Measurements from ENCODE around the gene ADAM22.
"Not testable (repeated sequence)": the region's sequence is repeated elsewhere in the genome, so short reads cannot be mapped to it uniquely, and the experiment has no call there.

ADAM22 gene

GRCh38 chr7:88151119-88151790, 217.2 kb downstream of the ADAM22 start:
- Histone ChIP-seq H3K9ac (ENCODE audit: low read length) (no peak overlapping the region), H3K36me3 (ENCODE audit: control insufficient read depth, insufficient read depth, low read length) (no peaks in the 10 kb centered on the region), H3K27me3 (ENCODE audit: control insufficient read depth, insufficient read depth, low read length) (no peaks in the 10 kb centered on the region), H3K9me3 (ENCODE audit: control insufficient read depth, low read length) (no peaks in the 10 kb centered on the region), H3K4me3 (ENCODE audit: low read length) (no peak overlapping the region), H3K4me1 (ENCODE audit: control insufficient read depth, insufficient read depth, low read length) (no peaks in the 10 kb centered on the region)

- no peak overlapping the region for H3K4me3 ChIP-seq (ENCODE audit: low read length)
- no peaks in the 10 kb centered on the region for H3K36me3 ChIP-seq (ENCODE audit: control insufficient read depth, insufficient read depth, low read length)
- no peaks in the 10 kb centered on the region for H3K4me1 ChIP-seq (ENCODE audit: control insufficient read depth, insufficient read depth, low read length)
- H3K9me3 ChIP-seq (ENCODE audit: control insufficient read depth, low read length): no peaks in the 10 kb centered on the region
- H3K9ac ChIP-seq (ENCODE audit: low read length): no peak overlapping the region
- no peaks in the 10 kb centered on the region for H3K27me3 ChIP-seq (ENCODE audit: control insufficient read depth, insufficient read depth, low read length)
These were observed 219.3 kb downstream of the ADAM22 start for GRCh38 chr7:88153378-88153777.

- H3K4me1 ChIP-seq (ENCODE audit: control insufficient read depth, insufficient read depth, low read length): no peaks in the 10 kb centered on the region
- H3K9ac ChIP-seq (ENCODE audit: low read length): no peak overlapping the region
- H3K27me3 ChIP-seq (ENCODE audit: control insufficient read depth, insufficient read depth, low read length): no peaks in the 10 kb centered on the region
- H3K9me3 ChIP-seq (ENCODE audit: control insufficient read depth, low read length): no peaks in the 10 kb centered on the region
- H3K36me3 ChIP-seq (ENCODE audit: control insufficient read depth, insufficient read depth, low read length): no peaks in the 10 kb centered on the region
- H3K4me3 ChIP-seq (ENCODE audit: low read length): no peak overlapping the region
These were observed 221.7 kb downstream of the ADAM22 start for GRCh38 chr7:88155756-88156155.

- Histone ChIP-seq H3K9me3 (ENCODE audit: control insufficient read depth, low read length) (no peaks in the 10 kb centered on the region), H3K9ac (ENCODE audit: low read length) (no peak overlapping the region), H3K27me3 (ENCODE audit: control insufficient read depth, insufficient read depth, low read length) (no peaks in the 10 kb centered on the region), H3K4me3 (ENCODE audit: low read length) (no peak overlapping the region), H3K4me1 (ENCODE audit: control insufficient read depth, insufficient read depth, low read length) (no peaks in the 10 kb centered on the region), H3K36me3 (ENCODE audit: control insufficient read depth, insufficient read depth, low read length) (no peaks in the 10 kb centered on the region)
These were observed 222.3 kb downstream of the ADAM22 start for GRCh38 chr7:88156356-88156755.

- H3K27me3 ChIP-seq (ENCODE audit: control insufficient read depth, insufficient read depth, low read length); H3K4me3 ChIP-seq (ENCODE audit: low read length); H3K36me3 ChIP-seq (ENCODE audit: control insufficient read depth, insufficient read depth, low read length); H3K9me3 ChIP-seq (ENCODE audit: control insufficient read depth, low read length); H3K4me1 ChIP-seq (ENCODE audit: control insufficient read depth, insufficient read depth, low read length); H3K9ac ChIP-seq (ENCODE audit: low read length): not testable (repeated sequence)
These were observed 225.7 kb downstream of the ADAM22 start for GRCh38 chr7:88159741-88160140.

GRCh38 chr7:88165697-88166096, 231.6 kb downstream of the ADAM22 start:
- H3K36me3 ChIP-seq (ENCODE audit: control insufficient read depth, insufficient read depth, low read length): no peaks in the 10 kb centered on the region

GRCh38 chr7:88167223-88167622, 233.2 kb downstream of the ADAM22 start:
- Histone ChIP-seq H3K4me1 (ENCODE audit: control insufficient read depth, insufficient read depth, low read length) (no peaks in the 10 kb centered on the region), H3K27me3 (ENCODE audit: control insufficient read depth, insufficient read depth, low read length) (no peaks in the 10 kb centered on the region), H3K9ac (ENCODE audit: low read length) (no peak overlapping the region), H3K36me3 (ENCODE audit: control insufficient read depth, insufficient read depth, low read length) (no peaks in the 10 kb centered on the region), H3K4me3 (ENCODE audit: low read length) (no peak overlapping the region), H3K9me3 (ENCODE audit: control insufficient read depth, low read length) (no peaks in the 10 kb centered on the region)

More at GRCh38 chr7:88165697-88166096, 231.6 kb downstream of the ADAM22 start:
- H3K27me3 ChIP-seq (ENCODE audit: control insufficient read depth, insufficient read depth, low read length): no peaks in the 10 kb centered on the region
- no peaks in the 10 kb centered on the region for H3K9me3 ChIP-seq (ENCODE audit: control insufficient read depth, low read length)
- no peaks in the 10 kb centered on the region for H3K4me1 ChIP-seq (ENCODE audit: control insufficient read depth, insufficient read depth, low read length)
- no peak overlapping the region for H3K4me3 ChIP-seq (ENCODE audit: low read length)
- no peak overlapping the region for H3K9ac ChIP-seq (ENCODE audit: low read length)

- no peak overlapping the region for H3K9ac ChIP-seq (ENCODE audit: low read length)
- H3K4me3 ChIP-seq (ENCODE audit: low read length): no peak overlapping the region
- no peaks in the 10 kb centered on the region for H3K4me1 ChIP-seq (ENCODE audit: control insufficient read depth, insufficient read depth, low read length)
- no peaks in the 10 kb centered on the region for H3K9me3 ChIP-seq (ENCODE audit: control insufficient read depth, low read length)
- no peaks in the 10 kb centered on the region for H3K27me3 ChIP-seq (ENCODE audit: control insufficient read depth, insufficient read depth, low read length)
- H3K36me3 ChIP-seq (ENCODE audit: control insufficient read depth, insufficient read depth, low read length): no peaks in the 10 kb centered on the region
These were observed 233.7 kb downstream of the ADAM22 start for GRCh38 chr7:88167721-88168120.

GRCh38 chr7:88169717-88170320, 235.8 kb downstream of the ADAM22 start:
- H3K9ac ChIP-seq (ENCODE audit: low read length): no peak overlapping the region
- H3K27me3 ChIP-seq (ENCODE audit: control insufficient read depth, insufficient read depth, low read length): no peaks in the 10 kb centered on the region
- H3K36me3 ChIP-seq (ENCODE audit: control insufficient read depth, insufficient read depth, low read length): no peaks in the 10 kb centered on the region
- H3K9me3 ChIP-seq (ENCODE audit: control insufficient read depth, low read length): no peaks in the 10 kb centered on the region
- H3K4me3 ChIP-seq (ENCODE audit: low read length): no peak overlapping the region
- no peaks in the 10 kb centered on the region for H3K4me1 ChIP-seq (ENCODE audit: control insufficient read depth, insufficient read depth, low read length)

- H3K36me3 ChIP-seq (ENCODE audit: control insufficient read depth, insufficient read depth, low read length): no peaks in the 10 kb centered on the region
- H3K4me3 ChIP-seq (ENCODE audit: low read length): no peak overlapping the region
- no peaks in the 10 kb centered on the region for H3K9me3 ChIP-seq (ENCODE audit: control insufficient read depth, low read length)
- no peaks in the 10 kb centered on the region for H3K4me1 ChIP-seq (ENCODE audit: control insufficient read depth, insufficient read depth, low read length)
- H3K9ac ChIP-seq (ENCODE audit: low read length): no peak overlapping the region
- no peaks in the 10 kb centered on the region for H3K27me3 ChIP-seq (ENCODE audit: control insufficient read depth, insufficient read depth, low read length)
These were observed 238.8 kb downstream of the ADAM22 start for GRCh38 chr7:88172842-88173241.

GRCh38 chr7:88176190-88176589, 242.1 kb downstream of the ADAM22 start:
- Histone ChIP-seq H3K9ac (ENCODE audit: low read length) (no peak overlapping the region), H3K9me3 (ENCODE audit: control insufficient read depth, low read length) (no peaks in the 10 kb centered on the region), H3K4me1 (ENCODE audit: control insufficient read depth, insufficient read depth, low read length) (no peaks in the 10 kb centered on the region), H3K36me3 (ENCODE audit: control insufficient read depth, insufficient read depth, low read length) (no peaks in the 10 kb centered on the region), H3K4me3 (ENCODE audit: low read length) (no peak overlapping the region), H3K27me3 (ENCODE audit: control insufficient read depth, insufficient read depth, low read length) (no peaks in the 10 kb centered on the region)

GRCh38 chr7:88183051-88183450, 249.0 kb downstream of the ADAM22 start:
- no peaks in the 10 kb centered on the region for H3K27me3 ChIP-seq (ENCODE audit: control insufficient read depth, insufficient read depth, low read length)
- H3K4me3 ChIP-seq (ENCODE audit: low read length): no peak overlapping the region
- H3K9ac ChIP-seq (ENCODE audit: low read length): no peak overlapping the region
- H3K9me3 ChIP-seq (ENCODE audit: control insufficient read depth, low read length): no peaks in the 10 kb centered on the region
- no peaks in the 10 kb centered on the region for H3K36me3 ChIP-seq (ENCODE audit: control insufficient read depth, insufficient read depth, low read length)
- no peaks in the 10 kb centered on the region for H3K4me1 ChIP-seq (ENCODE audit: control insufficient read depth, insufficient read depth, low read length)

Data from mucosa of stomach (tissue), 1 donor.